ENCODE results near the gene CDADC1.

Gene CDADC1

GRCh38 chr13:49247643-49248621 is at the start of gene CDADC1:
TSS of gene CDADC1 (plus strand) at chr13:49247925. CDS start at chr13:49248038, 113 bp downstream.
- DNase-seq (ENCODE audit: low read depth) = peak; percentile 71

- DNase-seq (ENCODE audit: low read depth) = no peak
Observed at GRCh38 chr13:49206641-49207040, 41.1 kb upstream of the CDADC1 start.

GRCh38 chr13:49208619-49209018 is 39.1 kb upstream of the CDADC1 start:
- no peak for DNase-seq (ENCODE audit: low read depth)

DNA sequence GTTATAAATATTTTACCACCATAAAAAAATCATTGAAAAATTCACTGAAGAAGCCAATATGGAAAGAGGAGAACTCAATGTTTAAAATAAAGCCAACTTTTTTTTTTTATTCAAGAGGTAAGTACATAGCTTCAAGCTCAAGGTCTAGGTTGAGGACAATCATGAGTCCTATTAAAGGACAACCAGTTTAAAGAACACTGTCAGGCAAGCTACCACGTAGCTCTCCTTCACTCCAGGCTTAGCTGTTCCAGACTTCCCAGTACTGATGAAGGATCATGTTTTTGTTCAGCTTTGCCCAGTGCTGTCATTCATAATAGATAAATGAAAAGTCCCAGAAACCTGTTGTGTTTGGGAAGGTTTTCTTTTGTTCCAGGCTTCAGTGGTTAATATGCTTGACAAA is 37.6 kb upstream of the CDADC1 start:
- no peak for DNase-seq (ENCODE audit: low read depth)

GRCh38 chr13:49210669-49211068 is 37.1 kb upstream of the CDADC1 start:
- no peak for DNase-seq (ENCODE audit: low read depth)

DNA sequence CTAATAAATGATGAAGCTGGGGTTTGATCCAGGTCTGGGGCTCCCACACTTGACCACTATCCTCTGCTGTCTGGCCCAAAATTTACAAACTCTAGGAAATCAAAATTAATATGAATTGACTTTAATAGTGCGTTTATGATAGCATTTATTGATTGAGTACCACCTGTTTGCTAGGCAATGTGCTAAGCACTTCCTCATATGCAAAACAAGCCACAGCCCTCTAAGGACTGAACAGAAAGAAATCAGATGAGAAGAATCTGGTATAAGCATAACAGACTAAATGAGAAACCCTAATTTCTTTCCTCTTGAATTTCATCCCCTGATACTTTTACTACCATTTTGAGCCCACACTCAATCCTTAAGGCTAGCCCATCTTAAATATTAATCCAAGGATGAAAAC is 34.2 kb upstream of the CDADC1 start:
- DNase-seq (ENCODE audit: low read depth) = no peak

- DNase-seq (ENCODE audit: low read depth) = no peak
Observed at GRCh38 chr13:49213997-49214916, 33.5 kb upstream of the CDADC1 start.

DNA sequence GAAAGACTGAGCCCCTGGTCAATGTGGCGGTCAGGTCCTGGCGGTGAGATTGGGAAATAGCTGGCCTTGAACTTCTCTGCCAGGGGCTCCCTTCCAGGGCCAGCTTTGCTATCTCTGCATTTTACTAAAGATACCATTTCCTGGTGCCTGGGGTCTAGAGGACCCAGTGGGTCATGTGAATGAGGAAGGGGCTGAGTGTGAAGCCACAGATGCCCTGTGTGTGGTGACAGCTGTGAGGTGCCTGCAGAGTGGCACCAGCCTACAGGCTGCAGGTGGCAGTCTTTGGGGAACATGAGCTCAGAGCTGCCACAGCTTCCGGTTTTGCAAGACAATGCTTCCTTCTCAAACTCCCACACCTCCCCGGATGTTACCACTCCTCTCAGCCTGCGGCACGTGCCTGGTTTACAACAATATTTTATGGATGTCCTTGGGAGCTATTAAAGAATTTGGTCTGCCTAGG is 32.8 kb upstream of the CDADC1 start:
- no peak for DNase-seq (ENCODE audit: low read depth)

GRCh38 chr13:49216334-49216733 is 31.4 kb upstream of the CDADC1 start:
- no peak for DNase-seq (ENCODE audit: low read depth)

- DNase-seq (ENCODE audit: low read depth) = no peak
Observed at GRCh38 chr13:49217962-49218492, 29.7 kb upstream of the CDADC1 start.

- DNase-seq (ENCODE audit: low read depth) = no peak
Observed at GRCh38 chr13:49218493-49219051, 29.2 kb upstream of the CDADC1 start.

GRCh38 chr13:49219647-49220035 is 28.1 kb upstream of the CDADC1 start:
- DNase-seq (ENCODE audit: low read depth) = no peak

DNA sequence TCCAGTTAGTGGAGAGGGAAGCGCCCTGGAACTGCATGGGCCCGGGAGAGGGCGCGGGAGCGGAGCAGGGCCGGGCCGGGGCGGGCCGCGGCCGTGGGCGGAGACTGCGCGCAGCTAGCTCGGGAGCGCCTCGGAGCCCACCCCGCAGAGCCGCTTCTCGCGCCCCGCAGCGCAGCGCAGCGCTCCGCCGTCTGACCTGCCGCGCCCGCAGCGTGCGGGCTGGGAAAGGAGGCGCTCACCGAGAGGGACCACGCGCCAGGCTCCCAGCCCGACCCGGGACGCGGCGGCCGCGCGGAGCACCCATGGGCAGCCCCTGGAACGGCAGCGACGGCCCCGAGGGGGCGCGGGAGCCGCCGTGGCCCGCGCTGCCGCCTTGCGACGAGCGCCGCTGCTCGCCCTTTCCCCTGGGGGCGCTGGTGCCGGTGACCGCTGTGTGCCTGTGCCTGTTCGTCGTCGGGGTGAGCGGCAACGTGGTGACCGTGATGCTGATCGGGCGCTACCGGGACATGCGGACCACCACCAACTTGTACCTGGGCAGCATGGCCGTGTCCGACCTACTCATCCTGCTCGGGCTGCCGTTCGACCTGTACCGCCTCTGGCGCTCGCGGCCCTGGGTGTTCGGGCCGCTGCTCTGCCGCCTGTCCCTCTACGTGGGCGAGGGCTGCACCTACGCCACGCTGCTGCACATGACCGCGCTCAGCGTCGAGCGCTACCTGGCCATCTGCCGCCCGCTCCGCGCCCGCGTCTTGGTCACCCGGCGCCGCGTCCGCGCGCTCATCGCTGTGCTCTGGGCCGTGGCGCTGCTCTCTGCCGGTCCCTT is 27.5 kb upstream of the CDADC1 start, which contains the start of gene MLNR:
Gene MLNR, plus strand, starts transcription at position 303 of the 820 bp plus-strand sequence. Its CDS starts 0 bp downstream, at position 303.
- no peak for DNase-seq (ENCODE audit: low read depth)

DNA sequence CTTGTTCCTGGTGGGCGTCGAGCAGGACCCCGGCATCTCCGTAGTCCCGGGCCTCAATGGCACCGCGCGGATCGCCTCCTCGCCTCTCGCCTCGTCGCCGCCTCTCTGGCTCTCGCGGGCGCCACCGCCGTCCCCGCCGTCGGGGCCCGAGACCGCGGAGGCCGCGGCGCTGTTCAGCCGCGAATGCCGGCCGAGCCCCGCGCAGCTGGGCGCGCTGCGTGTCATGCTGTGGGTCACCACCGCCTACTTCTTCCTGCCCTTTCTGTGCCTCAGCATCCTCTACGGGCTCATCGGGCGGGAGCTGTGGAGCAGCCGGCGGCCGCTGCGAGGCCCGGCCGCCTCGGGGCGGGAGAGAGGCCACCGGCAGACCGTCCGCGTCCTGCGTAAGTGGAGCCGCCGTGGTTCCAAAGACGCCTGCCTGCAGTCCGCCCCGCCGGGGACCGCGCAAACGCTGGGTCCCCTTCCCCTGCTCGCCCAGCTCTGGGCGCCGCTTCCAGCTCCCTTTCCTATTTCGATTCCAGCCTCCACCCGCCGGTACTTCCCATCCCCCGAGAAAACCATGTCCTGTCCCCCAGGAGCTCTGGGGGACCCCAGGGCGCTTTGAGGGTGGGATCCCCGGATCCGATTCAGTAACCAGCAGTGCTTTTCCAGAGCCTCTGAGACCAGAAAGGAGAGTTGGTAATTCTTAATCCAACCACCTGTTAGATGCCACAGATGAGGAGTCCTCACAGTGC is 26.7 kb upstream of the CDADC1 start:
- no peak for DNase-seq (ENCODE audit: low read depth)

DNA sequence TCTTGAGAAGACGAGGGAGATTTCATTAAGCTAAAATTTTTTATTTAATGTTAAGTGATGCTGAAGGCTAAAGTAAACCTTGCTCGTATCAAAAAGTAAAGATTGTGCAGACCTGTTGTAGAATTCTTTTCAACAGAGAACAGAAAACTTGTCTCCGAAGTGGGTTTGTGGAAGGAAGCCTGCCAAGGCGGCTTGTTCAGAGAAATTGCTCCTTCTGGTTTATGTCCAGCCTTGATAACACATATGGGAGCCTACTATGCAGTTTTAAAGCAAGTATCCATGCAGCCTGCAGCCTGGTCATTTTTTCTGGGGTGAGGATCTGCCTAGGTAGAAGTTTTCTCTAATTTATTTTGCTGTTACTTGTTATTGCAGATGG is 26.1 kb upstream of the CDADC1 start:
- DNase-seq (ENCODE audit: low read depth) = no peak

GRCh38 chr13:49225223-49226042 is 22.3 kb upstream of the CDADC1 start:
- no peak for DNase-seq (ENCODE audit: low read depth)

DNA sequence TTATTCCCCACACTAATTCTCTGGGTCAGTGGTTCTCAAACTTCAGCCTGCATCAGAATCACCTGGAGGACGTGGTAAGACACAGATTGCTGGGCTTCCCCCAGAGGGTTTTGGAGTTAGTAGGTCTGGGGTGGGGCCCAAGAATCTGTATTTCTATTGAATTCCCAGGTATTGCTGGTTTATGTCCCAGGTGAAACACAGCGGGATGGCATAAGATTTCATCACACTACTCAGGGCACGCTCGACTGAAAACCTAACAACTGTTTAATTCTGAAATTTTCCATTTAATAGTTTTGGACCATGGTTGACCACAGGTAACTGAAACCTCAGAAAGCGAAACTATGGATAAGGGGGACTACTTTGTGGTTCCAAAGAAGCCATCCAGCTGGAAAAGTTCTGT is 21.1 kb upstream of the CDADC1 start:
- no peak for DNase-seq (ENCODE audit: low read depth)

- no peak for DNase-seq (ENCODE audit: low read depth)
Observed at GRCh38 chr13:49234741-49235140, 13.0 kb upstream of the CDADC1 start.

- no peak for DNase-seq (ENCODE audit: low read depth)
Observed at GRCh38 chr13:49235856-49236431, 11.8 kb upstream of the CDADC1 start.

Measured in non-pigmented ciliary epithelial cell (primary cell).